Kidney (tissue), 14 donors: Measurements from ENCODE around the gene MAVS. TPM values are rescaled to one million over a fixed set of nuclear protein-coding genes. Genes with fewer than 3 reads are reported as not detected.

Experiments
- DNase-seq, 5 donors: peaks; one replicate each; pipeline ENCODE4 v3.0.0-alpha.2; 2013 to 2020
- FAIRE-seq: peaks from 2 replicates; lab custom pipeline; 2012; peaks lifted over from hg19 to GRCh38; lab: Jason Lieb, UNC
- H3K27ac ChIP-seq, 2 donors: one replicate each; pipeline ENCODE4 v1.7.0; 2013; ENCODE audit warnings: low read depth in 2 of 2, low read length in 2 of 2, inconsistent platforms in 1 of 2
- H3K27me3 ChIP-seq: one replicate; pipeline ENCODE4 v1.7.1; 2013; ENCODE audit warnings: low read length, inconsistent platforms; ENCODE audit not compliant: control insufficient read depth, insufficient read depth
- H3K36me3 ChIP-seq, 3 donors: one replicate each; pipeline versions ENCODE4 v1.7.0 to v1.7.1; 2013; ENCODE audit warnings: low read length in 3 of 3, control low read depth in 1 of 3, inconsistent platforms in 1 of 3; ENCODE audit not compliant: insufficient read depth in 3 of 3, control insufficient read depth in 2 of 3
- H3K4me1 ChIP-seq, 3 donors: one replicate each; pipeline versions ENCODE4 v1.7.0 to v1.7.1; 2013; ENCODE audit warnings: low read length in 3 of 3, inconsistent platforms in 1 of 3, low read depth in 1 of 3; ENCODE audit not compliant: control insufficient read depth in 2 of 3, insufficient read depth in 2 of 3
- H3K4me3 ChIP-seq, 3 donors: one replicate each; pipeline versions ENCODE4 v1.7.0 to v1.8.1; 2013; ENCODE audit warnings: low read length in 3 of 3, control low read depth in 1 of 3, inconsistent platforms in 1 of 3
- H3K9ac ChIP-seq, 3 donors: one replicate each; pipeline versions ENCODE4 v1.7.0 to v1.7.1; 2013; ENCODE audit warnings: low read length in 3 of 3, control low read depth in 1 of 3, inconsistent platforms in 1 of 3
- H3K9me3 ChIP-seq, 3 donors: one replicate each; pipeline versions ENCODE4 v1.7.0 to v1.7.1; 2013; ENCODE audit warnings: low read length in 3 of 3, control low read depth in 1 of 3, inconsistent platforms in 1 of 3; ENCODE audit not compliant: control insufficient read depth in 2 of 3, insufficient read depth in 1 of 3
- CTCF ChIP-seq: IDR thresholded peaks from 3 replicates; pipeline ENCODE4 v1.5.1; 2012; ENCODE audit warnings: mild to moderate bottlenecking, moderate library complexity, borderline replicate concordance; ENCODE audit not compliant: insufficient read depth; ENCODE audit errors: extremely low read depth
- intact Hi-C: fragments of 100-400 bp; cut with DNase I; formaldehyde crosslinking; loops from one replicate; pipeline ENCODE4 v1.11.1; 2022
- polyA plus RNA-seq: library from polyadenylated mRNA; stranded (reverse); fragments of 350-450 nt; fragmentation: Illumina TruSeq; extraction: RNeasy Lipid Tissue Mini Kit (QIAGEN cat#74804); gene quantifications from one replicate; pipeline ENCODE4 v1.2.3, GENCODE V29; 2014; ENCODE audit warnings: low read depth, low replicate concordance; ENCODE audit not compliant: insufficient read depth
- total RNA-seq: library from RNA; stranded (reverse); fragmentation: NEBNext Ultra II Directional; extraction: Animal tissue kit (Norgen Biotek cat#: 25700); gene quantifications from one replicate; pipeline ENCODE4 v1.2.1, GENCODE V29; 2021
- donor health status: control.
- donor health status: control.
- donor health status: control.
- donor health status: control.
- donor health status: control.
- donor health status: DM: yes; HTN: yes; CAD: no.
- donor health status: Normal renal cell carcinoma (clear cell type).

The MAVS gene
- total and polyA plus RNA-seq, 2 donors from 2014 or later: 10.0 to 46.8 TPM

DNA sequence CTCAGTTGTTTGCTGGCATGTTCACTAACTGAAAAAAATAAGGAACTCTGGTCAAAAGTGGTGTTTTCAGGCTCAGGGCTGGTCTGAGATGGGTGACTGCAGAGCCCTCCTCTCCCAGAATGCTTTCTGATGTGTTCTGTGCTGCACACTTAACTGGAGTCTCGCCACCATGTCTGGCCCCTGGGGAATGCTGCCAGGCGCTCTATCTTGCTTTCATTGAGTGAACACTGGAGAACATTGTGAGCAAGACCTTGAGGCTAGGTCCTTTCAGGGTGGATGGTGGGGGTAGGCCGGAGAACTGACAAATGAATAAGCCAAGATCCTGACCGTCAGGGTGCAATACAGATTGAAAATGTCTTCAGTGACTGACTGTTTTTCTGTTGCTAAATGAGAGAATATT is 62.0 kb downstream of the MAVS start:
- Histone ChIP-seq H3K27ac (no peak overlapping the region), H3K4me3 (no peak overlapping the region), H3K27me3 (no peaks in the 10 kb centered on the region), H3K9ac (no peak overlapping the region), H3K36me3 (peaks cover 7 to 31% (median 13%) of the 10 kb centered on the region in 3 donors), H3K9me3 (no peaks in the 10 kb centered on the region), H3K4me1 (no peaks in the 10 kb centered on the region)
- DNase-seq: no peak
- intact Hi-C loops: no loop called here
- FAIRE-seq: no peak
- TF ChIP-seq CTCF: no peak

DNA sequence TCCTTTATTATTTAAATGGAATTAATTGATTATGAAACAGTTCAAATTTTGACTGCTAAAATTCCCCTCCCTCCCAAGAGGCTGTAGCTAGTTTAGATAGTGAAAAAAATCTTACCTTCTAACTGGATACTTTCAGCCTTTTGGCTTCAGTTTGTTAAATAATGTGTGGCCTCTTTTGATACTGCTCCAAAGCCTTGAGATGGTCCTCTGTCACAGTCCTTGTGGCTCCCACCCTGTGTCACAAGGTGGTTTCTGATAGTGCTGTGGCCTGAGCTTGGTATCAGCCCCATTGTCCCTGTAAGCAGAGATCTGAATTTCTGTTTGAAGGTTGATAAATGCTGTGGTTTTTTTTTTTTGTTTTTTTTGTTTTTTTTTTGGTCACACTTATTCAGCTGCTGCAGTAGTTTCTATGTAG is 63.3 kb downstream of the MAVS start:
- no peak overlapping the region for H3K9ac ChIP-seq
- peaks cover 7 to 37% (median 17%) of the 10 kb centered on the region in 3 donors for H3K36me3 ChIP-seq
- DNase-seq (no peak), FAIRE-seq (no peak)
- H3K4me1 ChIP-seq: no peaks in the 10 kb centered on the region
- intact Hi-C loops: no loop called here
- H3K4me3 ChIP-seq: no peak overlapping the region
- H3K9me3 ChIP-seq: no peaks in the 10 kb centered on the region
- H3K27ac ChIP-seq: no peak overlapping the region
- no peaks in the 10 kb centered on the region for H3K27me3 ChIP-seq
- TF ChIP-seq CTCF: no peak

GRCh38 chr20:3910853-3911252 is 64.2 kb downstream of the MAVS start:
- FAIRE-seq (no peak), DNase-seq (no peak)
- Histone ChIP-seq H3K4me3 (no peak overlapping the region), H3K9ac (no peak overlapping the region), H3K27ac (no peak overlapping the region), H3K27me3 (no peaks in the 10 kb centered on the region), H3K36me3 (peaks cover 7 to 37% (median 17%) of the 10 kb centered on the region in 3 donors), H3K4me1 (no peaks in the 10 kb centered on the region), H3K9me3 (no peaks in the 10 kb centered on the region)
- no peak for TF ChIP-seq CTCF
- intact Hi-C loops: no loop called here

GRCh38 chr20:3911956-3912355 is 65.3 kb downstream of the MAVS start:
- H3K27ac ChIP-seq: no peak overlapping the region
- H3K4me3 ChIP-seq: no peak overlapping the region
- H3K36me3 ChIP-seq: peaks cover 7 to 45% (median 17%) of the 10 kb centered on the region in 3 donors
- no peaks in the 10 kb centered on the region for H3K4me1 ChIP-seq
- no peaks in the 10 kb centered on the region for H3K27me3 ChIP-seq
- TF ChIP-seq CTCF: no peak
- intact Hi-C loops: no loop called here
- DNase-seq (no peak), FAIRE-seq (no peak)
- no peak overlapping the region for H3K9ac ChIP-seq
- H3K9me3 ChIP-seq: no peaks in the 10 kb centered on the region
